ENCODE results near the gene SLC9A9. TPM values are rescaled to one million over a fixed set of nuclear protein-coding genes. Genes with fewer than 3 reads are reported as not detected.

SLC9A9 gene
- total RNA-seq, 4 donors from 2014 or later: 12.8 to 63.8 (median 33.3) TPM

GRCh38 chr3:143506190-143506589 is 342.1 kb downstream of the SLC9A9 start:
- Histone ChIP-seq H3K4me1 (peaks cover 0 to 3% of the 10 kb centered on the region in 2 donors), H3K4me3 (no peak overlapping the region), H3K9me3 (no peaks in the 10 kb centered on the region), H3K27me3 (no peaks in the 10 kb centered on the region), H3K36me3 (no peaks in the 10 kb centered on the region), H3K27ac (no peak overlapping the region)
- DNase-seq: no peak
- intact Hi-C loops (cut with DNase I; ENCODE audit: low total_unique reads): no loop called here
- TF ChIP-seq CTCF (IDR thresholded peaks at IDR 0.05): no peak

GRCh38 chr3:143503325-143503885 is 344.9 kb downstream of the SLC9A9 start:
- H3K4me3 ChIP-seq: no peak overlapping the region
- peaks cover 0 to 1% of the 10 kb centered on the region in 2 donors for H3K4me1 ChIP-seq
- H3K27ac ChIP-seq: no peak overlapping the region
- no peak for DNase-seq
- TF ChIP-seq CTCF (IDR thresholded peaks at IDR 0.05) (no peak), POLR2A (IDR thresholded peaks at IDR 0.05) (no peak)
- intact Hi-C loops (cut with DNase I; ENCODE audit: low total_unique reads): no loop called here
- no peaks in the 10 kb centered on the region for H3K36me3 ChIP-seq
- no peaks in the 10 kb centered on the region for H3K9me3 ChIP-seq
- H3K27me3 ChIP-seq: no peaks in the 10 kb centered on the region

- Histone ChIP-seq H3K36me3 (no peaks in the 10 kb centered on the region), H3K9me3 (no peaks in the 10 kb centered on the region), H3K27ac (no peak overlapping the region), H3K4me3 (no peak overlapping the region), H3K4me1 (no peaks in the 10 kb centered on the region), H3K27me3 (no peaks in the 10 kb centered on the region)
- no peak for DNase-seq
- intact Hi-C loops (cut with DNase I; ENCODE audit: low total_unique reads): no loop called here
- TF ChIP-seq CTCF (IDR thresholded peaks at IDR 0.05): no peak
- no peak for TF ChIP-seq POLR2A (IDR thresholded peaks at IDR 0.05)
Measured at GRCh38 chr3:143502081-143502480, 346.2 kb downstream of the SLC9A9 start.

GRCh38 chr3:143497382-143497781 is 350.9 kb downstream of the SLC9A9 start:
- no peak overlapping the region for H3K27ac ChIP-seq
- DNase-seq: no peak
- intact Hi-C loops (cut with DNase I; ENCODE audit: low total_unique reads): no loop called here
- no peaks in the 10 kb centered on the region for H3K9me3 ChIP-seq
- no peak overlapping the region for H3K4me3 ChIP-seq
- H3K4me1 ChIP-seq: no peaks in the 10 kb centered on the region
- H3K27me3 ChIP-seq: no peaks in the 10 kb centered on the region
- no peaks in the 10 kb centered on the region for H3K36me3 ChIP-seq
- TF ChIP-seq CTCF (IDR thresholded peaks at IDR 0.05) (no peak), POLR2A (IDR thresholded peaks at IDR 0.05) (no peak)

- Histone ChIP-seq H3K4me3 (no peak overlapping the region), H3K27ac (no peak overlapping the region), H3K27me3 (no peaks in the 10 kb centered on the region), H3K9me3 (no peaks in the 10 kb centered on the region), H3K4me1 (no peaks in the 10 kb centered on the region), H3K36me3 (no peaks in the 10 kb centered on the region)
- TF ChIP-seq CTCF (IDR thresholded peaks at IDR 0.05) (no peak), POLR2A (IDR thresholded peaks at IDR 0.05) (no peak)
- intact Hi-C loops (cut with DNase I; ENCODE audit: low total_unique reads): no loop called here
- DNase-seq: no peak
Measured at GRCh38 chr3:143496191-143496590, 352.1 kb downstream of the SLC9A9 start.

Data from uterus (tissue), 4 donors.